IMR-90 (cell line): Measurements from ENCODE around the gene CCDC87. TPM values are rescaled to one million over a fixed set of nuclear protein-coding genes. Genes with fewer than 3 reads are reported as not detected.

ENCODE experiments used
- ATAC-seq: fragments of 200-7000 bp; cut with Tn5 transposase; 2 replicates; pipeline ENCODE4 v1.9.1; 2020; ENCODE audit warnings: low read depth, mild to moderate bottlenecking, moderate library complexity
- BruUV-seq: library from RNA; stranded (reverse); fragments of 400-500 nt; replicated peaks from 2 replicates; lab custom pipeline; 2021; lab: Mats Ljungman, UMichigan
- CTCF ChIA-PET: fragments of 300-600 bp; formaldehyde crosslinking; extraction: SDS; loops from one replicate; lab custom pipeline; 2021; ENCODE audit warnings: antibody characterized with exemption; lab: Yijun Ruan, JAX
- POLR2A ChIA-PET: fragments of 300-600 bp; sonication (Branson Sonifier 250); formaldehyde crosslinking; loops from one replicate; lab custom pipeline; 2022; ENCODE audit warnings: antibody characterized with exemption; ENCODE audit not compliant: unreplicated experiment; lab: Charles Lee
- DNase-seq: peaks from one replicate; pipeline ENCODE4 v3.0.0; 2013
- H2AFZ ChIP-seq: replicated peaks from 2 replicates; pipeline ENCODE3; 2013; ENCODE audit warnings: low read length, mild to moderate bottlenecking; ENCODE audit not compliant: poor library complexity
- H2AK5ac ChIP-seq: 2 replicates; pipeline ENCODE4 v1.6.1; 2013; ENCODE audit warnings: low read depth, low read length, inconsistent platforms
- H2AK9ac ChIP-seq: replicated peaks from 2 replicates; pipeline ENCODE3; 2013; ENCODE audit warnings: mild to moderate bottlenecking, low read depth, low read length, moderate library complexity; ENCODE audit not compliant: poor library complexity
- H2BK120ac ChIP-seq: 2 replicates; pipeline ENCODE4 v1.6.1; 2013; ENCODE audit warnings: low read depth, low read length, inconsistent platforms
- H2BK15ac ChIP-seq: 3 replicates; pipeline ENCODE4 v1.6.1; 2013; ENCODE audit warnings: low read depth, low read length, inconsistent platforms
- H2BK20ac ChIP-seq: 2 replicates; pipeline ENCODE4 v1.6.1; 2013; ENCODE audit warnings: low read depth, mild to moderate bottlenecking, inconsistent platforms, low read length, moderate library complexity
- H2BK5ac ChIP-seq: 2 replicates; pipeline ENCODE4 v1.6.1; 2013; ENCODE audit warnings: mild to moderate bottlenecking, low read depth, low read length, inconsistent platforms; ENCODE audit not compliant: poor library complexity, severe bottlenecking
- H3K14ac ChIP-seq: replicated peaks from 2 replicates; pipeline ENCODE4 v1.6.1; 2013; ENCODE audit warnings: low read depth, low read length, inconsistent platforms
- H3K18ac ChIP-seq: 2 replicates; pipeline ENCODE4 v1.6.1; 2013; ENCODE audit warnings: low read depth, low read length, control low read depth
- H3K23ac ChIP-seq: 2 replicates; pipeline ENCODE4 v1.6.1; 2013; ENCODE audit warnings: low read depth, low read length, inconsistent platforms
- H3K27ac ChIP-seq: 2 replicates; pipeline ENCODE4 v1.5.1; 2013; ENCODE audit warnings: mild to moderate bottlenecking, control low read depth, low read length; ENCODE audit not compliant: insufficient read depth
- H3K27me3 ChIP-seq: 2 replicates; pipeline ENCODE4 v1.6.1; 2013; ENCODE audit warnings: low read length; ENCODE audit not compliant: control insufficient read depth, insufficient read depth
- H3K36me3 ChIP-seq: 2 replicates; pipeline ENCODE4 v1.6.1; 2013; ENCODE audit warnings: low read length, mixed read lengths; ENCODE audit not compliant: control insufficient read depth, insufficient read depth
- H3K4ac ChIP-seq: 2 replicates; pipeline ENCODE4 v1.6.1; 2013; ENCODE audit warnings: low read depth, low read length, inconsistent platforms
- H3K4me1 ChIP-seq: 2 replicates; pipeline ENCODE4 v1.6.1; 2013; ENCODE audit warnings: low read length, mixed read lengths; ENCODE audit not compliant: control insufficient read depth, insufficient read depth
- H3K4me2 ChIP-seq: 2 replicates; pipeline ENCODE4 v1.6.1; 2013; ENCODE audit warnings: low read depth, mild to moderate bottlenecking, control low read depth, low read length, moderate library complexity
- H3K4me3 ChIP-seq: 2 replicates; pipeline ENCODE4 v1.5.1; 2013; ENCODE audit warnings: low read depth, mild to moderate bottlenecking, control low read depth, low read length, moderate library complexity; ENCODE audit not compliant: insufficient read depth
- H3K56ac ChIP-seq: 2 replicates; pipeline ENCODE4 v1.6.1; 2013; ENCODE audit warnings: low read length, inconsistent platforms; ENCODE audit not compliant: insufficient read depth; ENCODE audit errors: extremely low read depth
- H3K79me1 ChIP-seq, 2 experiments: 2 replicates each; pipeline ENCODE4 v1.6.1; 2013; ENCODE audit warnings: low read length in 2 of 2, inconsistent platforms in 1 of 2, low read depth in 1 of 2
- H3K9ac ChIP-seq: 2 replicates; pipeline ENCODE4 v1.6.1; 2013; ENCODE audit warnings: low read depth, low read length, control low read depth
- H3K9me1 ChIP-seq: 2 replicates; pipeline ENCODE4 v1.6.1; 2013; ENCODE audit warnings: low read length, inconsistent platforms; ENCODE audit not compliant: insufficient read depth
- H3K9me3 ChIP-seq: 2 replicates; pipeline ENCODE4 v1.6.1; 2013; ENCODE audit warnings: low read length; ENCODE audit not compliant: control insufficient read depth, insufficient read depth
- H4K20me1 ChIP-seq: 2 replicates; pipeline ENCODE4 v1.6.1; 2013; ENCODE audit warnings: low read length, inconsistent platforms; ENCODE audit not compliant: insufficient read depth
- H4K5ac ChIP-seq: 2 replicates; pipeline ENCODE4 v1.6.1; 2013; ENCODE audit warnings: mild to moderate bottlenecking, low read depth, low read length, control low read depth
- H4K8ac ChIP-seq, 2 experiments: 2 replicates each; pipeline ENCODE4 v1.6.1; 2013; ENCODE audit warnings: low read depth in 2 of 2, low read length in 2 of 2, control low read depth in 1 of 2, inconsistent platforms in 1 of 2
- H4K91ac ChIP-seq: 2 replicates; pipeline ENCODE4 v1.6.1; 2013; ENCODE audit warnings: low read depth, low read length, inconsistent platforms; ENCODE audit not compliant: insufficient read depth
- CEBPB ChIP-seq: IDR thresholded peaks from 2 replicates; pipeline ENCODE4 v1.6.1; 2012; ENCODE audit warnings: low read depth, low read length, improper control_type of control experiment
- CHD1 ChIP-seq: IDR thresholded peaks from 2 replicates; pipeline ENCODE4 v1.6.1; 2012; ENCODE audit warnings: low read depth, low read length, improper control_type of control experiment
- CTCF ChIP-seq: conservative IDR thresholded peaks from 2 replicates; pipeline ENCODE4 v1.5.1; 2012; ENCODE audit warnings: mild to moderate bottlenecking, low read depth, low read length, improper control_type of control experiment
- ELK1 ChIP-seq: fragments of 150-350 bp; IDR thresholded peaks from 2 replicates; pipeline ENCODE4 v1.6.1; 2016; ENCODE audit warnings: low read depth, mild to moderate bottlenecking, low read length, moderate library complexity, borderline replicate concordance
- FOS ChIP-seq: fragments of 150-350 bp; IDR thresholded peaks from 2 replicates; pipeline ENCODE4 v1.6.1; 2016; ENCODE audit warnings: low read depth, low read length
- MAFK ChIP-seq: IDR thresholded peaks from 2 replicates; pipeline ENCODE4 v1.6.1; 2012; ENCODE audit warnings: low read depth, low read length, improper control_type of control experiment
- MXI1 ChIP-seq: IDR thresholded peaks from 2 replicates; pipeline ENCODE4 v1.6.1; 2012; ENCODE audit warnings: low read depth, mild to moderate bottlenecking, low read length, moderate library complexity, borderline replicate concordance
- NFE2L2 ChIP-seq: fragments of 150-350 bp; IDR thresholded peaks from 2 replicates; pipeline ENCODE4 v1.6.1; 2016; ENCODE audit warnings: low read depth, mild to moderate bottlenecking, low read length
- POLR2A ChIP-seq: IDR thresholded peaks from 2 replicates; pipeline ENCODE4 v1.6.1; 2012; ENCODE audit warnings: mild to moderate bottlenecking, low read depth, low read length
- RAD21 ChIP-seq: IDR thresholded peaks from 2 replicates; pipeline ENCODE4 v1.6.1; 2012; ENCODE audit warnings: low read length, improper control_type of control experiment
- RCOR1 ChIP-seq: IDR thresholded peaks from 2 replicates; pipeline ENCODE4 v1.6.1; 2012; ENCODE audit warnings: mild to moderate bottlenecking, low read length, improper control_type of control experiment; ENCODE audit not compliant: insufficient replicate concordance
- RFX5 ChIP-seq: IDR thresholded peaks from 2 replicates; pipeline ENCODE4 v1.8.0; 2012; ENCODE audit warnings: low read depth, mild to moderate bottlenecking, low read length, moderate library complexity
- SMC3 ChIP-seq: fragments of 150-350 bp; IDR thresholded peaks from 2 replicates; pipeline ENCODE4 v1.6.1; 2016; ENCODE audit warnings: low read depth, mild to moderate bottlenecking, antibody characterized with exemption, low read length, moderate library complexity
- USF2 ChIP-seq: fragments of 150-350 bp; IDR thresholded peaks from 2 replicates; pipeline ENCODE4 v1.6.1; 2017; ENCODE audit warnings: mild to moderate bottlenecking, antibody characterized with exemption, low read length, low read depth
- WGBS, 2 experiments: methylation state at CpG; one replicate each; pipeline versions ENCODE4 v1.1.5 to v1.1.7; 2013; ENCODE audit warnings: missing lambda C conversion rate in 2 of 2; ENCODE audit not compliant: insufficient read length in 1 of 2; ENCODE audit errors: extremely low coverage in 2 of 2; 5-methylcytosine and 5-hydroxymethylcytosine counted together
- dilution Hi-C: fragments of 300-500 bp; cut with HindIII; formaldehyde crosslinking; loops from one replicate; pipeline ENCODE4 v1.14.3; 2018; ENCODE audit warnings: low sequenced_read_pairs; ENCODE audit not compliant: unreplicated experiment
- in situ Hi-C: fragments of 300-500 bp; cut with MboI; formaldehyde crosslinking; loops from 3 replicates; pipeline ENCODE4 v1.14.3; 2019; ENCODE audit warnings: low sequenced_read_pairs, inconsistent platforms, mixed read lengths
- intact Hi-C: fragments of 100-400 bp; cut with micrococcal nuclease; formaldehyde crosslinking; loops from 2 replicates; pipeline ENCODE4 v1.10.0; 2022
- polyA plus RNA-seq, 3 experiments: library from polyadenylated mRNA; depleted of rRNA; stranded (reverse); fragments of >200 nt; gene quantifications; 2 replicates each; pipeline ENCODE4 v1.2.3, GENCODE V29; 2012; ENCODE audit warnings: low replicate concordance in 1 of 3
- total RNA-seq: library from RNA; depleted of rRNA; stranded (reverse); fragments of >200 nt; gene quantifications from 2 replicates; pipeline ENCODE4 v1.2.3, GENCODE V29; 2012

Gene CCDC87
- total and polyA plus RNA-seq, 2 of the 4 experiments (the other 2 are of a cell fraction) = 0.18 to 0.19 TPM

GRCh38 chr11:66568124-66568916 is 24.5 kb downstream of the CCDC87 start, which contains the start of gene CTSF:
CTSF (minus strand) TSS chr11:66568606; CDS start chr11:66568486, 120 bp downstream.
- 4% methylated on average over 42 of the region's 77 CpGs; no CpG with 5 or more reads in 1 of the 2 experiments for WGBS, 2 experiments
- Histone ChIP-seq H2BK120ac (no peak within 1 kb of the TSS), H3K4ac (peak within 1 kb of the TSS; percentile 22; the same call in 1 of the 2 replicates), H2AK5ac (no peak within 1 kb of the TSS), H3K9ac (no peak within 1 kb of the TSS), H2BK15ac (no peak within 1 kb of the TSS), H3K79me1 (no peaks in the 10 kb centered on the region), H3K36me3 (peaks cover 3% of the 10 kb centered on the region; the same call in 1 of the 2 replicates), H2AK9ac (peak within 1 kb of the TSS; percentile 78), H4K91ac (no peak within 1 kb of the TSS), H2BK20ac (no peak within 1 kb of the TSS), H3K27ac (no peak within 1 kb of the TSS), H3K56ac (no peak within 1 kb of the TSS), H3K18ac (no peak within 1 kb of the TSS), H2BK5ac (no peak within 1 kb of the TSS), H3K4me2 (peak within 1 kb of the TSS; percentile 49), H3K4me1 (peaks cover 3% of the 10 kb centered on the region; the same call in 1 of the 2 replicates), H2AFZ (peak within 1 kb of the TSS; percentile 95), H4K8ac (peak within 1 kb of the TSS in 1 of 2 experiments; percentile 85; a peak in 2 of 4 replicates), H4K20me1 (no peaks in the 10 kb centered on the region), H3K27me3 (peaks cover 2% of the 10 kb centered on the region; the same call in 1 of the 2 replicates), H3K23ac (no peak within 1 kb of the TSS), H3K14ac (no peak within 1 kb of the TSS), H3K9me1 (peaks cover 6% of the 10 kb centered on the region; the same call in 1 of the 2 replicates), H4K5ac (no peak within 1 kb of the TSS), H3K4me3 (peak within 1 kb of the TSS; percentile 41), H3K9me3 (no peaks in the 10 kb centered on the region)
- ATAC-seq = peak; percentile 98
- BruUV-seq = no TSS peak
- peak; percentile 49 for DNase-seq
- in situ Hi-C loops (no loop called here), intact Hi-C loops (no loop called here), dilution Hi-C loops (no loop called here)
- ChIA-PET CTCF (interaction anchor here (1.0 kb wide), 1 partner anchor 110 kb away, joined by 4 read pairs; the partner anchor contains the start of gene RBM4B), POLR2A (interaction anchor here (0.6 kb wide), 1 partner anchor 70 kb away, joined by 4 read pairs; the partner anchor contains the start of gene RBM4)
- no peak for TF ChIP-seq FOS
- TF ChIP-seq RCOR1 = no peak
- no peak for TF ChIP-seq CHD1
- no peak for TF ChIP-seq RAD21
- TF ChIP-seq MXI1 = peak; percentile 30; the same call in 1 of the 2 replicates
- TF ChIP-seq CTCF = no peak
- no peak for TF ChIP-seq RFX5
- no peak for TF ChIP-seq SMC3
- TF ChIP-seq MAFK = no peak
- TF ChIP-seq POLR2A = no peak
- no peak for TF ChIP-seq CEBPB
- no peak for TF ChIP-seq ELK1
- no peak for TF ChIP-seq NFE2L2
- TF ChIP-seq USF2 = peak; percentile 87
